DND-41 (cell line): ENCODE results near the gene ALDH3B1.
"Not testable (repeated sequence)": the region's sequence is repeated elsewhere in the genome, so short reads cannot be mapped to it uniquely, and the experiment has no call there.

ENCODE experiments used
- CTCF ChIP-seq: IDR thresholded peaks from 2 replicates; pipeline ENCODE4 v1.5.1; 2012; ENCODE audit warnings: borderline replicate concordance, low read length, moderate library complexity, mild to moderate bottlenecking; ENCODE audit not compliant: poor library complexity, severe bottlenecking; ENCODE audit errors: extremely low read depth
- EZH2 ChIP-seq: IDR thresholded peaks from 3 replicates; pipeline ENCODE4 v1.6.1; 2012; ENCODE audit warnings: borderline replicate concordance, low read depth, mild to moderate bottlenecking, moderate library complexity, low read length, inconsistent platforms; ENCODE audit not compliant: severe bottlenecking

- not testable (repeated sequence) for TF ChIP-seq CTCF, EZH2
Measured at GRCh38 chr11:67963879-67964278, 46.2 kb upstream of the ALDH3B1 start.
